Endometrial microvascular endothelial cells (primary cell): ENCODE results near the gene DYNLRB2. TPM values are rescaled to one million over a fixed set of nuclear protein-coding genes. Genes with fewer than 3 reads are reported as not detected.

Source experiments
- in situ Hi-C: cut with HindIII; loops from 2 replicates; pipeline ENCODE4 v1.10.0; 2017; ENCODE audit warnings: low sequenced_read_pairs, low pct_unique_long_range_greater_than_20kb; ENCODE audit errors: inconsistent ontology term
- total RNA-seq: library from RNA; depleted of rRNA; stranded (reverse); fragments of >200 nt; gene quantifications from one replicate; pipeline ENCODE4 v1.2.3, GENCODE V29; 2015; ENCODE audit errors: inconsistent ontology term

The DYNLRB2 gene
- total RNA-seq, 1 donor from 2014 or later = not detected

DNA sequence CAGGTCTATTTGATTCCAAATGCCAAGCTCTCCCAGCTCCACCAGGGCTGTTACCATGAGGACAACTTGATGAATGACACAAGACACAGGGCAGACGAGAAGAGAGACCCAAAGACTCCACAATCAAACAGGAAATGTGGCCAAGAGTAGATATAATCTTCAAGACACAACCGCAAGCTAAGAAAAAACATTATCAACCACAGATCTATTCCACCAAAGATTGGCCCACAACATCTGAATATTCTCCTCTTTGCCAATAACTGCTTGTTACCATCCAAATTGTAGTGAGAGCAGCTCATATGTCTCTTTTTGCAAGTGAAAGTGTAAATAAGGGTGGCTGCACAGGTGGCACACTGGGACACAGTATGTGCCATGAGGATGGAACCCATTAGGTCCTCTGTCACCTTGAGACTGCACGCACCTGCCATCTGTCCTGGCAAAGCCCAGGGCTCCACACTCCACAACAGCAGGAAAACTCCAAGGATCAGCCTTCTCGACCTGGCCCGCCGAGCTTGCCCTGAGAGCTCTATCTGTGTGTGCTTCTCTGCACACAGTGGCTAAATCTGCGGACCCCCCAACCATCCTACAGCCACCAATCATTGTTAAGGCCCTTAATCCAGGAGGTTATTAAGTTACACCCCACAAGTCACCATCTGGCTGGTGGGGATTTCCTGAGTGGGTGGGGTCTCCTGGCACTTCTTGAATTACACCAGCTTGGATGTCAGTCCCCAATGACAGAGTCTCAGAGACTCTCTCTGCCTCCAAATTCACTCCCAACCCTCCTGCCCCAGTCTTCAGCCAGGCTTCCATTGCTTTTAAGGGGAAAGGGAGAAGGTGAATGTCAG lies 50.5 kb downstream of the DYNLRB2 start:
- in situ Hi-C loops = no loop called here

DNA sequence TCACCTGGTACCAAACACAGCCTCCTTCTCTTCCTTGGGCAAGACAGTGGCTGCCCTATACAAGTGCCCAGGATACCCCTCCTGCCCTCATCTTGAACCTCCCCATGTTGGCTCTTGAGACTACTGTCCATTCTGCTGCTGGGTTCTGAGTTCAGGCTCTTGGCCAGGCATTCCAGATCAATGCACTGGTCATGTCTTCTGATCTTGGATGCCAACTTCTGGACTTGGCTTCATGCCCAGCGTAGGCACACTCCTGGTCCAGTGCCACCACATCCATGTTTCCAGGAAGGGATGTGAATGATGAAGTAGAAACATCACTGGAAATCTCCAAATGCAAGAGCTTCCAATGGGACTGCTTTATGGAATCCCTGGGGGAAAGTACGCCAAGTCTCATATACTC lies 51.5 kb downstream of the DYNLRB2 start:
- in situ Hi-C loops = no loop called here

DNA sequence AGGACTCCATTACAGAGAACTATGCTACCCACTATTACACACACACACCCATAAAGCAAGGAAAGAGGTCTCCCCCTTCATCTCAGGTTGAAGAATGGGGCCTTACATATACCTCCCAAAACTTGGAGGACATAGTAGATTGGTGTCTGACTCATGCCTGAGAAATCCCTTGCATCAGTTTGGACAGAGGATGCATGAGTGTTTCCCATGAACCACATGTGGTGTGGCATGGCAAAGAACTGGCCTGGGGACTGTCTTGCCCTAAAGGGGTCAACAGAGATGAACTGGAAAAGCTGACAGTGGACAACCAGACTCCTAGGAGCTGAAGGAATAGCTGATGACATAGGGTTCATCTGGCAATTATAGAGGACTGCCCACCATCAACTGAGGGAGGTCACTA lies 54.0 kb downstream of the DYNLRB2 start:
- in situ Hi-C loops = no loop called here

DNA sequence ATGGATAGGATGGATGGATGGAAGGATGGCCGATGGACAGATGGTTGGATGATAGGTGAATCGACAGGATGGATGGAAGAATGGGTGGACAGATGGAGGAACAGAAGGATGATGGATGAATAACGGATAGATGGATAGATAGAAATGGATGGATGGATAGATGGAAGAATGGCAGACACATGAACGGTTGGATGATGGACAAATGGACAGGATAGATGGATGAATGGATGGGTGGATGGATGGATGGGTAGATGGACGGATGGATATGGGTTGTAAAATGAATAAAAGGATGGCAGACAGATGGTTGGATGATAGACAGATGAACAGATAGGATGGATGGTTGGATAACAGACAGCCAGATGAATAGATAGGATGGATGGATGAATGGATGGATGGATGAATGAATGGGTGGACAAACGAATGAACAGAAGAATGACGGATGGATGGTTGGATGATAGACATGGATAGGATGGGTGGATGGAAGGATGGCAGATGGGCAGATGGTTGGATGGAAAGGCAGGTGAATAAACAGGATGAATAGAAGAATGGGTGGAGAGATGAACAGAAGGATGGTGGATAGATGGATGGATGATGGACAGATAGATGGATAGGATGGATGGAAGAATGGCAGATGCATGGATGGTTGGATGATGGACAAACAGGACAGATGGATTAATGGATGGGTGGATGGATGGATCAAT lies 55.9 kb downstream of the DYNLRB2 start:
- in situ Hi-C loops = no loop called here

DNA sequence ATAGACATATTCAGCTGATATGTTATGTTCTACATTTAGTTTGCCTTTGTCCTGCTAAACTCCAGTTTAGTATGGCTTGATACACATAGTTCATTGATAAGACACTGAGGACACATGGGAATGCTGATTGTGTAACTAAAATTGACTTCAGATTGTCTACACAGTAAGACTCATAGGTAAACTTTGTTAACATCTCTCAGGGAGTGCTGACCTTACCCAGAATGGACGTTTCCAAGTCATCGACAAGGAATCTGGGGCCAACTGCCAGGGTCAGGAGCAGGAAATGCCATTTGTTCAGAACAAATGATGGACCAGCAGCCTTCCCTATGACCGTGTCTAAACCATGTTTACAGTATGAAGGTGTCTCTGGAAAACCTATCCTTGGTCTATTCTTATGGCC lies 58.7 kb downstream of the DYNLRB2 start:
- in situ Hi-C loops = no loop called here
